ENCODE data around the gene FCHO1.

The FCHO1 gene

DNA sequence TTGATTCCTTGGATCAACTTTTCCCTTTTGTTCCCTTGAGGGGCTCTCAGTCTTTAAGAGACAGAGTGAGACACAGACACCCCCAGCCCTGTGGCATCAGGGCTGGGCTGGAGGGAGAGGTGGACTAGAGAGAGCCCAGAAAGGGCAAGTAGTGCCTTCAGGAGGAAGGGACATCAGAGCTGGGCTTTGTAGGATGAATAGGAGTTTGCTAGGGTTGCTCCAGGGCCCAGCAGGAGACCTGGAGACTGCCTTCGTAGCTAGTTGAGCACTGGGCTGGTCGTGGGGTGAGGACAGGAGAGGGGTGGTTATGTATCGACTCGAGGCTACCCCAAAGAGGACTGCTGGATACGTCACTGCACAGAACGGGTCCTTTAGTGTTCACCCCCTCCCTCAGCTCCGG, 26.6 kb upstream of the FCHO1 start:
- H3K4me3 ChIP-seq (ENCODE audit: low read length), result no peak overlapping the region
- TF ChIP-seq, protein P1, sequence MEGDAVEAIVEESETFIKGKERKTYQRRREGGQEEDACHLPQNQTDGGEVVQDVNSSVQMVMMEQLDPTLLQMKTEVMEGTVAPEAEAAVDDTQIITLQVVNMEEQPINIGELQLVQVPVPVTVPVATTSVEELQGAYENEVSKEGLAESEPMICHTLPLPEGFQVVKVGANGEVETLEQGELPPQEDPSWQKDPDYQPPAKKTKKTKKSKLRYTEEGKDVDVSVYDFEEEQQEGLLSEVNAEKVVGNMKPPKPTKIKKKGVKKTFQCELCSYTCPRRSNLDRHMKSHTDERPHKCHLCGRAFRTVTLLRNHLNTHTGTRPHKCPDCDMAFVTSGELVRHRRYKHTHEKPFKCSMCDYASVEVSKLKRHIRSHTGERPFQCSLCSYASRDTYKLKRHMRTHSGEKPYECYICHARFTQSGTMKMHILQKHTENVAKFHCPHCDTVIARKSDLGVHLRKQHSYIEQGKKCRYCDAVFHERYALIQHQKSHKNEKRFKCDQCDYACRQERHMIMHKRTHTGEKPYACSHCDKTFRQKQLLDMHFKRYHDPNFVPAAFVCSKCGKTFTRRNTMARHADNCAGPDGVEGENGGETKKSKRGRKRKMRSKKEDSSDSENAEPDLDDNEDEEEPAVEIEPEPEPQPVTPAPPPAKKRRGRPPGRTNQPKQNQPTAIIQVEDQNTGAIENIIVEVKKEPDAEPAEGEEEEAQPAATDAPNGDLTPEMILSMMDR (conservative IDR thresholded peaks at IDR 0.05; ENCODE audit: low read depth, low read length), result no peak
- DNase-seq (ENCODE audit: low read depth), result no peak

DNA sequence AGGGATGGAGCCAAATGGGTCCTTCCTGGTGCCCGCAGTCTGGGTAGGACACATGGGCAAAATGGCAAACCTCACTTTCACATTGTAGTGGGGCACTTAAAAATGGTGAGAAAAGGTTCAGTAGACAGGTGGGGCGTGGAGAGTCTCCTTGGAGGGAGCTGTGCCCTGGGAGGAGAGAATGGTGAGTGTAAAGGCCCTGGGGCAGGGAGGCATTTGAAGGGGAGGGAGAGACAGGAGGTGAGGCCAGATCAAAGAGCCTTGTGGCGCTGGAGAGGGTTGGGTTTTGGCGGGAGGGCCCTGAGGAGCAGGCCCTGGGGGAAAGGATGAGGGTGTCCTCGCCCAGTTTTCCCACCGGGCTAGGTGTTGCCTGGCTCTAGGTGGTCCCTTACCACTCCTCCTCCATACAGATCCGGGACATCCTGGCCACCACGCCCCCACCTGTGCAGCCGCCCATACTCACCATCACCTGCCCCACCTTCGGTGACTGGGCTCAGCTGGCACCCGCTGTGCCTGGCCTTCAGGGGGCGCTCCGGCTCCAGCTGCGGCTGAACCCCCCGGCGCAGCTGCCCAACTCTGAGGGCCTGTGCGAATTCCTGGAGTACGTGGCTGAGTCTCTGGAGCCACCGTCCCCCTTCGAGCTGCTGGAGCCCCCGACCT, 25.7 kb upstream of the FCHO1 start:
- TF ChIP-seq, protein P1 (conservative IDR thresholded peaks at IDR 0.05; ENCODE audit: low read depth, low read length), result peak; percentile 53
- H3K4me3 ChIP-seq (ENCODE audit: low read length), result no peak overlapping the region
- no peak for DNase-seq (ENCODE audit: low read depth)

DNA sequence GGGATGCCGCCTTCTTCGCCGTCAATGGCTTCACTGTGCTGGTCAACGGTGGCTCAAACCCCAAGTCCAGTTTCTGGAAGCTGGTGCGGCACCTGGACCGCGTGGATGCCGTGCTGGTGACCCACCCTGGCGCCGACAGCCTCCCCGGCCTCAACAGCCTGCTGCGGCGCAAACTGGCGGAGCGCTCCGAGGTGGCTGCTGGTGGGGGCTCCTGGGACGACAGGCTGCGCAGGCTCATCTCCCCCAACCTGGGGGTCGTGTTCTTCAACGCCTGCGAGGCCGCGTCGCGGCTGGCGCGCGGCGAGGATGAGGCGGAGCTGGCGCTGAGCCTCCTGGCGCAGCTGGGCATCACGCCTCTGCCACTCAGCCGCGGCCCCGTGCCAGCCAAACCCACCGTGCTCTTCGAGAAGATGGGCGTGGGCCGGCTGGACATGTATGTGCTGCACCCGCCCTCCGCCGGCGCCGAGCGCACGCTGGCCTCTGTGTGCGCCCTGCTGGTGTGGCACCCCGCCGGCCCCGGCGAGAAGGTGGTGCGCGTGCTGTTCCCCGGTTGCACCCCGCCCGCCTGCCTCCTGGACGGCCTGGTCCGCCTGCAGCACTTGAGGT, 25.0 kb upstream of the FCHO1 start:
- H3K4me3 ChIP-seq (ENCODE audit: low read length), result no peak overlapping the region
- no peak for DNase-seq (ENCODE audit: low read depth)
- TF ChIP-seq, protein P1 (conservative IDR thresholded peaks at IDR 0.05; ENCODE audit: low read depth, low read length), result no peak

DNA sequence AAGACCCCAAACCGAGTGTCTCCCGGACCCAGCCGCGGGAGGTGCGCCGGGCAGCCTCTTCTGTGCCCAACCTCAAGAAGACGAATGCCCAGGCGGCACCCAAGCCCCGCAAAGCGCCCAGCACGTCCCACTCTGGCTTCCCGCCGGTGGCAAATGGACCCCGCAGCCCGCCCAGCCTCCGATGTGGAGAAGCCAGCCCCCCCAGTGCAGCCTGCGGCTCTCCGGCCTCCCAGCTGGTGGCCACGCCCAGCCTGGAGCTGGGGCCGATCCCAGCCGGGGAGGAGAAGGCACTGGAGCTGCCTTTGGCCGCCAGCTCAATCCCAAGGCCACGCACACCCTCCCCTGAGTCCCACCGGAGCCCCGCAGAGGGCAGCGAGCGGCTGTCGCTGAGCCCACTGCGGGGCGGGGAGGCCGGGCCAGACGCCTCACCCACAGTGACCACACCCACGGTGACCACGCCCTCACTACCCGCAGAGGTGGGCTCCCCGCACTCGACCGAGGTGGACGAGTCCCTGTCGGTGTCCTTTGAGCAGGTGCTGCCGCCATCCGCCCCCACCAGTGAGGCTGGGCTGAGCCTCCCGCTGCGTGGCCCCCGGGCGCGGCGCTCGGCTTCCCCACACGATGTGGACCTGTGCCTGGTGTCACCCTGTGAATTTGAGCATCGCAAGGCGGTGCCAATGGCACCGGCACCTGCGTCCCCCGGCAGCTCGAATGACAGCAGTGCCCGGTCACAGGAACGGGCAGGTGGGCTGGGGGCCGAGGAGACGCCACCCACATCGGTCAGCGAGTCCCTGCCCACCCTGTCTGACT, 24.1 kb upstream of the FCHO1 start:
- no peak for DNase-seq (ENCODE audit: low read depth)
- H3K4me3 ChIP-seq (ENCODE audit: low read length), result no peak overlapping the region
- TF ChIP-seq, protein P1 (conservative IDR thresholded peaks at IDR 0.05; ENCODE audit: low read depth, low read length), result no peak

DNA sequence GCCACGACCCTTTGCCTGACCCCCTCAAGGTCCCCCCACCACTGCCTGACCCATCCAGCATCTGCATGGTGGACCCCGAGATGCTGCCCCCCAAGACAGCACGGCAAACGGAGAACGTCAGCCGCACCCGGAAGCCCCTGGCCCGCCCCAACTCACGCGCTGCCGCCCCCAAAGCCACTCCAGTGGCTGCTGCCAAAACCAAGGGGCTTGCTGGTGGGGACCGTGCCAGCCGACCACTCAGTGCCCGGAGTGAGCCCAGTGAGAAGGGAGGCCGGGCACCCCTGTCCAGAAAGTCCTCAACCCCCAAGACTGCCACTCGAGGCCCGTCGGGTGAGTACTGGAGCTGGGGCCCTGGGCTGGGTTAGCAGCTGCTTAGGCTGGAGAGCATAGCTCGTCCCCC, 23.4 kb upstream of the FCHO1 start:
- no peak for DNase-seq (ENCODE audit: low read depth)
- TF ChIP-seq, protein P1 (conservative IDR thresholded peaks at IDR 0.05; ENCODE audit: low read depth, low read length), result no peak
- H3K4me3 ChIP-seq (ENCODE audit: low read length), result no peak overlapping the region

DNA sequence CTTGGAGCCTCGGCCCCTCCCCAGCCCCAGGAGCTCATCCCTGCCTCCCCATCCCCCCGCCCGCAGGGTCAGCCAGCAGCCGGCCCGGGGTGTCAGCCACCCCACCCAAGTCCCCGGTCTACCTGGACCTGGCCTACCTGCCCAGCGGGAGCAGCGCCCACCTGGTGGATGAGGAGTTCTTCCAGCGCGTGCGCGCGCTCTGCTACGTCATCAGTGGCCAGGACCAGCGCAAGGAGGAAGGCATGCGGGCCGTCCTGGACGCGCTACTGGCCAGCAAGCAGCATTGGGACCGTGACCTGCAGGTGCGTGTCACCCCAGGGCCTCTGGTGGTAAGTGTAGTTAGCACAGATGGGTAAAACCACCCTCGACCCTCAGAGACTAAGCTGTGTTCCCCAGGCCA, 18.1 kb upstream of the FCHO1 start:
- TF ChIP-seq, protein P1 (conservative IDR thresholded peaks at IDR 0.05; ENCODE audit: low read depth, low read length), result no peak
- H3K4me3 ChIP-seq (ENCODE audit: low read length), result no peak overlapping the region
- DNase-seq (ENCODE audit: low read depth), result no peak
